ENCODE data around the gene ESRRG.

DNA sequence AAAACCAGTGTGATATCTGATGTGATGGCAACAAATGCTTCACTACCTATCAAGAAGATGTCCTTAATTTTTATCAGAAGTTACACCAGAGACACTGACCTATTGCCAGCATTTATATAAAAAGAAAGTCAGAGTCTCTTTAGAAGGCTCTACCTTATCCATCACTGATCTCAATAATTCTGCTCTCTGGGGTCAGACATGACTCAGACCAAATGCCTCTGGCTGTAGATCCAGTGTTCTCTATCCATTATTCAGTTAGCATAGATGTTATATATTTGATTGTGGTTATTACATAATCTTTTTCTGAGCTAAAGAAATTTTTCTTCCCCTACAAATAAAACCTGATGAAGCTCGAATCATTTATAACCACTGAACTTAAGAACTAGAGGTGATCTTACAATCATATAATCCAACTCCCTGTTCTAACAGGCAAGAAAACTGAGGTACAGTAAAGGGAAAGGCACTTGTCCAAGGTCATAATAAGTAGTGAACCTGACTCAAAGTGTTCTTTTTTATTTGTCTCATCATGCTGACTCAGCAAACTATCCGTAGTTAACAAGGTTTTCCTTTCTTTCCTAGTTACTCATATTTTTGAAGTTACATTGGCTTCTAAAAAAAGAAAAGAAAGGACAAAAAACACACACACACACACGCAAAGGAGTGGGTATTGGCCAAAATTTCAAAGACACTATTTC lies 43.6 kb upstream of the ESRRG start:
- no peak for TF ChIP-seq TCF4 (CRISPR knock-in tag; IDR thresholded peaks at IDR 0.05; ENCODE audit: borderline replicate concordance)
- TF ChIP-seq PPARA (CRISPR knock-in tag; IDR thresholded peaks at IDR 0.05; ENCODE audit: borderline replicate concordance): no peak
- no peak for TF ChIP-seq ISL1 (CRISPR knock-in tag; IDR thresholded peaks at IDR 0.05)
- TF ChIP-seq, protein P1, sequence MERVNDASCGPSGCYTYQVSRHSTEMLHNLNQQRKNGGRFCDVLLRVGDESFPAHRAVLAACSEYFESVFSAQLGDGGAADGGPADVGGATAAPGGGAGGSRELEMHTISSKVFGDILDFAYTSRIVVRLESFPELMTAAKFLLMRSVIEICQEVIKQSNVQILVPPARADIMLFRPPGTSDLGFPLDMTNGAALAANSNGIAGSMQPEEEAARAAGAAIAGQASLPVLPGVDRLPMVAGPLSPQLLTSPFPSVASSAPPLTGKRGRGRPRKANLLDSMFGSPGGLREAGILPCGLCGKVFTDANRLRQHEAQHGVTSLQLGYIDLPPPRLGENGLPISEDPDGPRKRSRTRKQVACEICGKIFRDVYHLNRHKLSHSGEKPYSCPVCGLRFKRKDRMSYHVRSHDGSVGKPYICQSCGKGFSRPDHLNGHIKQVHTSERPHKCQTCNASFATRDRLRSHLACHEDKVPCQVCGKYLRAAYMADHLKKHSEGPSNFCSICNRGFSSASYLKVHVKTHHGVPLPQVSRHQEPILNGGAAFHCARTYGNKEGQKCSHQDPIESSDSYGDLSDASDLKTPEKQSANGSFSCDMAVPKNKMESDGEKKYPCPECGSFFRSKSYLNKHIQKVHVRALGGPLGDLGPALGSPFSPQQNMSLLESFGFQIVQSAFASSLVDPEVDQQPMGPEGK (CRISPR knock-in tag; IDR thresholded peaks at IDR 0.05; ENCODE audit: borderline replicate concordance): no peak; the same call in 1 of the 2 replicates
- no peak for TF ChIP-seq ZFP3 (CRISPR knock-in tag; IDR thresholded peaks at IDR 0.05)

Data from SK-N-SH treated with all-trans-retinoic acid at 6 μM for 48 hours (cell line).